OCI-M2 (cell line): ENCODE results near the gene RBFOX1.

ENCODE experiments used
- DNase-seq: peaks from one replicate; lab custom pipeline; 2025; ENCODE audit not compliant: unreplicated experiment; lab: John Stamatoyannopoulos, UW

RBFOX1 gene

DNA sequence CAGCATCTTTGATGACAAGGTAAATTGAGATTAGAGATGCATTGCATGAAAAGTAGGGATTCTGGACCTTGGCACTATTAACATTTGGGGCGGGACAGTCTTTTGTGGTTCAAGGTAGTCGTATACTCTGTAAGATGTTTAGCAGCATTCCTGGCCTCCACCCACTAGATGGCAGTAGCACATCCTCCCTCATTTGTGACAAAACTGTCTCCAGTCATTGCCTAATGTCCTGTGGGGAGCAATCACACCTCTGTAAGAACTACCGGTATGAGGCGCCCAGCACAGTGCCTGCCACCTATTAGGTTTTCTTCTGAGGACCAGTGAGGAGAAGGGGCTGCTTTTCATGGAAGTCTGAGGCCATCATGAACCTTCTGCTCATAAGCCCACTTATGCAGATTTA lies 180.8 kb downstream of the RBFOX1 start:
- DNase-seq: no peak

GRCh38 chr16:7515543-7515942 lies 182.9 kb downstream of the RBFOX1 start:
- no peak for DNase-seq

DNA sequence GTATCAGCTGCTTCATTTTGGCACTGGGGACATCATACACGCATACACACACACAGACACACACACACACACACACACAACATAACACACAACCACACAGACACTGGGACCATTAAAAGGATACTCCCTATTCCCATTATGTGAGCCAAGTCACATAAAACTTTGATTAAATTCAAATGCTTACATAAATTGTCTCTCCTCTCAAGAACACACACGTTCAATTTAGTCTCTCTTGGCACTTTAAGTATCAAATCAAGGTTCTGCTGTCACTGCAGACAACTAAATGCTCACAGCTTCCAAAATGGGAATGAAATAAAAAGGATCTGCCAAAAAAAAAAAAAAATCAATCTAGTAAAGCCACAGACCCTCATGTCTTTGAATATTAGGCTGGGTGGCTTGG lies 184.9 kb downstream of the RBFOX1 start:
- no peak for DNase-seq

- no peak for DNase-seq
Measured at GRCh38 chr16:7518158-7518557, 185.5 kb downstream of the RBFOX1 start.

DNA sequence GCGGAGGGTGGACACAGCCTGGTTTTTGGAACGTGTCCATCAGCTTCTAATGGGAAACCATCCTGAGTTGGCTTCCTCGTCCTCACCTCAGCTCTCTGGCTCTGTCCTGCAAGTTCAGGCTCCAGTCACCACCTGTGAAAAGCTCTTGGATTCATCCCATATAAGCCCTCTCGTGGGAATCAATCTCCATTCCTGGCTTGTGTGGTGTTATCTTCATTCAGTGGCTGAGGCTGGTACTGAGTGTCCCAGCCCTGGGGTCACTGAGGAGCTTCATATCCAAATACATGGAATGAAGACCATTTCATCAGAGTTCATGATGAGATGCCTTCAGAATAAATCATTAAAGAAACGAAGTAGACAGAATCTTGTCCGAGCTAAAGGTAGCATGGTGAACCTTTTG lies 189.2 kb downstream of the RBFOX1 start:
- DNase-seq: no peak

GRCh38 chr16:7524419-7524818 lies 191.8 kb downstream of the RBFOX1 start:
- DNase-seq: no peak

DNA sequence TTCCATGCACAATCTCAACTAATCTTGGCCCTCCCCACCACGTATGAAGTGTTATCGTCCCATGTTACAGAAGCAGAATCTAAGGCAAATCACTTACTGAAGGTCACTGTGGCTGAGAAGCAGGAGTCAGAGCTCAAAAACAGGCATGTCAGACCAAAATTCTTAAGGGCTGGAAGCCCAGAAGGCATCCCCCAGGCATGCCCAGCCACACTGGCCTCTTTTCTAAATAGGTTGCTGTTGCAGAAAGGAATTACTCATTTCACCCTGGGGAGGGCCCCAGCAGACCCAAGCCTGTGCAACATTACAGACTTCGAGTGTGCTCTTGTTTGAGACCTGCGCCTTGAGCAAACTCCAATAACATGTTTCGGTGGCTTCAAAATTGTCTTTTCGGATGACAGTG lies 194.1 kb downstream of the RBFOX1 start:
- DNase-seq: no peak

- no peak for DNase-seq
Measured at GRCh38 chr16:7532534-7532933, 199.9 kb downstream of the RBFOX1 start.

GRCh38 chr16:7534749-7535148 lies 202.1 kb downstream of the RBFOX1 start:
- DNase-seq: no peak

DNA sequence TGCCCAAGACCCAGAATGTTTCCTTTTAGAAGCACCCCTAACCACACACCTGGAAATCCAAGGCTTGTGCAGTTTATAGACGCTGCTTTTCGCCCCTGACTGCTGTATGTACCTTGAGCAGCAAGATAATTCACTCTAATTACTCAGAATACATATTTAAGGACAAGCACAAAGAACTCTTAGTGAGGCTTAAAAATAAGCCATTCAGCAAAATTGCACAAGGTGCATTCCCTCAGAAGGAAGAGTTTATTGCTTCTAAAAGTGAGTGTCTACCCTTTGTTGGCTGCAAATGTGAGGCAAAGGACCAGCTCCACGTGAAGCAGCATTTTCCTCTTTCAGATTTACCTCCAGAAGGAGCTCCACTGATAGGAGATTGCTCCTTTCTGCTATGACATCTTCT lies 208.4 kb downstream of the RBFOX1 start:
- no peak for DNase-seq

DNA sequence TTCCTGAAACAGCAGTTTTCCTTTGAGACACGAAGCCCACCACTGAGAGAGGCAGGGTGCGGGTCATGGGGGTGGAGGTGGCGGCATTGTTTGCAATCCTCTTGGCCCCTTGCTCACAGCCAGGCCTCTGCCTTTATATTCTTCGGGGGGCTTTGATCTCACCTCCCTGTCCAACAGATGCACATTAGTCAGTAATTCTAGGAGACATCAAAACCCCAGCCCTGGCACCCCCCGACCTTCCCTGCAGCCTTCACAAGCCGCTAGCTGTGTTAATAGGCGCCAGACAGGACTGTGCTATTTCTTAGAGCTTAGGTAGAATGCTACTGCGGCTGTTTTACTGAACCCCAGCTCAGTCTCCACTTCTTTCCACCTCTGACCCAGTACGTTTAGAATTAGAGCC lies 212.6 kb downstream of the RBFOX1 start:
- DNase-seq: no peak

- DNase-seq: no peak
Measured at GRCh38 chr16:7546948-7547347, 214.3 kb downstream of the RBFOX1 start.

GRCh38 chr16:7547736-7548135 lies 215.1 kb downstream of the RBFOX1 start:
- no peak for DNase-seq

DNA sequence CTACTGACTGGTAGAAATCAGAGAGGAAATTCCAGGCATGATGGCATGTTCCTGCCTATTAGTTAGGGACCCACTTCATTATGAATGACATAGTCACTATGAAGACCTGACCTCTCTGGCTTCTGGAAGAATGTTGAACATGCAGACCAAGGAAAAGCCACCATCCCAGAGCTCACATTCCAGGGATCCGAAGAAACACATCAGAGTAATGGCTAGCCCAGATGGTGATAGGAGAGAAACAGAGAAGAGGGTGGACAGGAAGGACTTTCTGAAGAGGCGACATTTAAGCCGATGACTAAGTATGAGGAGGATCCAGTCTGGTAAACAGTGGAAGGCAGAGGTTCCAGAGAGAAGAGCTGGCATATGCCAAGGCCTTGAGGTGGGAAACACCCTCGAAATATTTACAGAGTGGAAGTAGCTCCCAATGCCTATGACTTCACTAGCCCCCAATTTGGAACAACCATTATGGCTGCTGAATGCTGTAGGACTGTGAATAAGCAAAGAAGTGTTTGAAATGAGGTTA lies 216.2 kb downstream of the RBFOX1 start:
- DNase-seq: no peak

- no peak for DNase-seq
Measured at GRCh38 chr16:7550096-7550495, 217.5 kb downstream of the RBFOX1 start.

- DNase-seq: no peak
Measured at GRCh38 chr16:7555459-7555858, 222.8 kb downstream of the RBFOX1 start.

- DNase-seq: no peak
Measured at GRCh38 chr16:7561908-7562405, 229.3 kb downstream of the RBFOX1 start.

- no peak for DNase-seq
Measured at GRCh38 chr16:7566360-7566759, 233.7 kb downstream of the RBFOX1 start.

DNA sequence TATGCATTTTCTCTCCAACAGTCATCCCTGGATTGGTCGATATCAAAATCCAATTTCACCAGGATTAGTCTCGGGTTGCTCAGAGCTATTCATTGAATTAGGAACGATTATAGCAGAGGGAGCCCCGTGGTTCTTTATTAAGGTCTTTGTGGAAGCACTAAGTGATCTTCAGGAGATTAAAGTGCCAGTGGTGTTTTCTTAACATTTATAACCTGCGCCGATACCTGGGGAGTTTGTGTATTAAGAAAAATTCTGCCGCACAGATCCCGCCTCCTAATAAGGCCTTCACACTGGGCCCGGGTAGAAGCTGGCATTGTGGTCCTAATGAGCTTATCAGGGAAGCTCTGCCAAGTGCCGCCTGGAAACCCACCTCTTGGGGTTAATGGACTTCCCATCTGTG lies 238.7 kb downstream of the RBFOX1 start:
- DNase-seq: no peak

DNA sequence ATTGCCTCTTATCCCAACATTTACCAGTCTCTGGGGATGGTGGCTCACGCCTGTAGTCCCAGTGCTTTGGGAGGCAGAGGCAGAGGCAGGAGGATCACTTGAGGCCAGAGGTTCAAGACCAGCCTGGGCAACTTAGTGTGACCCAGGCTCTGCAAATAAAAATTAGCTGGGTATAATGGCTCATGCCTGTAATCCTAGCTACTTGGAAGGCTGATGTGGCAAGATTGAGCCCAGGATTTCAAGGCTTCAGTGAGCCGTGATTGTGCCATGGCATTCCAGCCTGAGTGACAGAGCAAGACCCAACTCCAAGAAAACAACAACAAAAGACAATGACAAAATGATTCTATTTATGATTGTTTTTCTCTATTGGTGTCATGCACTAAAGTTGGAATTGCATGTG lies 244.9 kb downstream of the RBFOX1 start:
- DNase-seq: no peak

- DNase-seq: no peak
Measured at GRCh38 chr16:7579454-7579853, 246.8 kb downstream of the RBFOX1 start.

GRCh38 chr16:7581175-7581574 lies 248.5 kb downstream of the RBFOX1 start:
- DNase-seq: no peak

- no peak for DNase-seq
Measured at GRCh38 chr16:7583396-7583795, 250.8 kb downstream of the RBFOX1 start.

GRCh38 chr16:7584561-7584960 lies 251.9 kb downstream of the RBFOX1 start:
- DNase-seq: no peak
